Activated T-cell treated with anti-CD3 and anti-CD28 coated beads for 4 hours (primary cell): ENCODE measurements around the gene APOBEC3B.
A peak's percentile ranks its signal among the peaks of the same experiment; 100 is the strongest.
"Not testable (repeated sequence)": the region's sequence is repeated elsewhere in the genome, so short reads cannot be mapped to it uniquely, and the experiment has no call there.

Experiments
- DNase-seq: peaks from one replicate; pipeline ENCODE4 v3.0.0-alpha.2; 2020

The APOBEC3B gene

GRCh38 chr22:38952281-38952993 lies 29.7 kb upstream of the APOBEC3B start:
- no peak for DNase-seq

- DNase-seq: no peak
Measured at GRCh38 chr22:38953091-38953490, 29.1 kb upstream of the APOBEC3B start.

GRCh38 chr22:38953577-38954413 lies 28.4 kb upstream of the APOBEC3B start:
- DNase-seq: peak; percentile 17

- DNase-seq: no peak
Measured at GRCh38 chr22:38954414-38955043, 27.6 kb upstream of the APOBEC3B start.

- no peak for DNase-seq
Measured at GRCh38 chr22:38955250-38955905, 26.8 kb upstream of the APOBEC3B start.

- no peak for DNase-seq
Measured at GRCh38 chr22:38955926-38956325, 26.2 kb upstream of the APOBEC3B start.

GRCh38 chr22:38956551-38956950 lies 25.6 kb upstream of the APOBEC3B start:
- no peak for DNase-seq

- no peak for DNase-seq
Measured at GRCh38 chr22:38957046-38957770, 24.9 kb upstream of the APOBEC3B start, which contains the start of gene APOBEC3A. APOBEC3A (plus strand) TSS chr22:38957609; CDS start chr22:38957692, 83 bp downstream.

- DNase-seq: no peak
Measured at GRCh38 chr22:38957808-38958650, 24.1 kb upstream of the APOBEC3B start.

GRCh38 chr22:38958651-38958943 lies 23.6 kb upstream of the APOBEC3B start:
- DNase-seq: not testable (repeated sequence)

- DNase-seq: no peak
Measured at GRCh38 chr22:38959590-38959989, 22.6 kb upstream of the APOBEC3B start.

GRCh38 chr22:38960673-38961072 lies 21.5 kb upstream of the APOBEC3B start:
- not testable (repeated sequence) for DNase-seq

GRCh38 chr22:38963291-38963738 lies 18.8 kb upstream of the APOBEC3B start:
- DNase-seq: not testable (repeated sequence)

GRCh38 chr22:38963872-38964271 lies 18.3 kb upstream of the APOBEC3B start:
- no peak for DNase-seq

- no peak for DNase-seq
Measured at GRCh38 chr22:38964306-38964705, 17.8 kb upstream of the APOBEC3B start.

- no peak for DNase-seq
Measured at GRCh38 chr22:38964989-38965388, 17.2 kb upstream of the APOBEC3B start.

GRCh38 chr22:38965614-38966379 lies 16.4 kb upstream of the APOBEC3B start:
- DNase-seq: no peak

GRCh38 chr22:38966380-38966702 lies 15.8 kb upstream of the APOBEC3B start:
- DNase-seq: no peak

GRCh38 chr22:38966942-38967341 lies 15.2 kb upstream of the APOBEC3B start:
- no peak for DNase-seq
